Stimulated activated CD8-positive, alpha-beta memory T cell treated with anti-CD3 and anti-CD28 coated beads, Interleukin-7, amount 100 ng/mL, for 24 hours (primary cell): ENCODE measurements around the gene TM4SF18.
"Not testable (repeated sequence)": the region's sequence is repeated elsewhere in the genome, so short reads cannot be mapped to it uniquely, and the experiment has no call there.

ENCODE experiments used
- DNase-seq: peaks from one replicate; pipeline ENCODE4 v3.0.0-alpha.2; 2020; ENCODE audit warnings: low read depth

The TM4SF18 gene

GRCh38 chr3:149368674-149369497 is 35.5 kb upstream of the TM4SF18 start:
- DNase-seq: no peak

- DNase-seq: no peak
These were observed 34.8 kb upstream of the TM4SF18 start for GRCh38 chr3:149368201-149368673.

GRCh38 chr3:149366941-149367840 is 33.8 kb upstream of the TM4SF18 start:
- no peak for DNase-seq

GRCh38 chr3:149366031-149366430 is 32.6 kb upstream of the TM4SF18 start:
- DNase-seq: no peak

- no peak for DNase-seq
These were observed 31.2 kb upstream of the TM4SF18 start for GRCh38 chr3:149364624-149365023.

- no peak for DNase-seq
These were observed 29.6 kb upstream of the TM4SF18 start for GRCh38 chr3:149363053-149363452.

- DNase-seq: no peak
These were observed 28.9 kb upstream of the TM4SF18 start for GRCh38 chr3:149362366-149362765.

- no peak for DNase-seq
These were observed 23.2 kb upstream of the TM4SF18 start for GRCh38 chr3:149356630-149357029.

- no peak for DNase-seq
These were observed 22.7 kb upstream of the TM4SF18 start for GRCh38 chr3:149356044-149356592.

GRCh38 chr3:149353581-149354184 is 20.2 kb upstream of the TM4SF18 start:
- no peak for DNase-seq

- DNase-seq: peak; percentile 3
These were observed 19.1 kb upstream of the TM4SF18 start for GRCh38 chr3:149352556-149352955.

GRCh38 chr3:149343951-149344350 is 10.5 kb upstream of the TM4SF18 start:
- DNase-seq: no peak

GRCh38 chr3:149342413-149343380 is 9.3 kb upstream of the TM4SF18 start:
- DNase-seq: no peak

- DNase-seq: no peak
These were observed 7.0 kb upstream of the TM4SF18 start for GRCh38 chr3:149340310-149340933.

- no peak for DNase-seq
These were observed 6.5 kb upstream of the TM4SF18 start for GRCh38 chr3:149339931-149340309.

GRCh38 chr3:149337486-149337885 is 4.0 kb upstream of the TM4SF18 start:
- not testable (repeated sequence) for DNase-seq

- no peak for DNase-seq
These were observed 3.5 kb upstream of the TM4SF18 start for GRCh38 chr3:149336925-149337324.

- DNase-seq: no peak
These were observed 665 bp downstream of the TM4SF18 start for GRCh38 chr3:149332771-149333170.

GRCh38 chr3:149332227-149332765 is 1.1 kb downstream of the TM4SF18 start:
- DNase-seq: no peak

- no peak for DNase-seq
These were observed 2.0 kb downstream of the TM4SF18 start for GRCh38 chr3:149331396-149331795.
